OCI-LY7 (cell line): Measurements from ENCODE around the gene RIN3.

Experiments used
- CTCF ChIP-seq: fragments of 200-600 bp; sonication (generic); conservative IDR thresholded peaks from 2 replicates; pipeline ENCODE4 v1.5.1; 2014; ENCODE audit warnings: mild to moderate bottlenecking, antibody characterized with exemption, low read length, moderate library complexity, mixed read lengths
- EZH2phosphoT487 ChIP-seq: fragments of 200-600 bp; sonication (generic); IDR thresholded peaks from 2 replicates; pipeline ENCODE4 v1.6.1; 2018; ENCODE audit warnings: low read depth, borderline replicate concordance, mild to moderate bottlenecking, mixed run types, antibody characterized with exemption, low read length, moderate library complexity, mixed read lengths

- TF ChIP-seq CTCF, result no peak
- no peak for TF ChIP-seq EZH2phosphoT487
These were observed 149.5 kb downstream of the RIN3 start for GRCh38 chr14:92663049-92663448.
